SK-N-SH (cell line): ENCODE results near the gene TMEM267. TPM values are rescaled to one million over a fixed set of nuclear protein-coding genes. Genes with fewer than 3 reads are reported as not detected.

Experiments
- CTCF ChIA-PET: fragments of 300-600, 350-600 bp; formaldehyde crosslinking; extraction: SDS; loops from one replicate; lab custom pipeline; 2021; lab: Yijun Ruan, JAX
- POLR2A ChIA-PET: fragments of 350-600 bp; sonication (Branson Sonifier 250); formaldehyde crosslinking; extraction: SDS; loops from one replicate; lab custom pipeline; 2020; ENCODE audit warnings: antibody characterized with exemption, inconsistent platforms; lab: Yijun Ruan, JAX
- DNase-seq: peaks from one replicate; pipeline ENCODE4 v3.0.0; 2012
- H2AFZ ChIP-seq: fragments of 200-600 bp; sonication (generic); 2 replicates; pipeline ENCODE4 v1.8.1; 2016; ENCODE audit warnings: antibody characterized with exemption, mild to moderate bottlenecking, low read depth
- H3F3A ChIP-seq: fragments of 200-600 bp; sonication (generic); replicated peaks from 2 replicates; pipeline ENCODE3; 2016; ENCODE audit warnings: antibody characterized with exemption, mild to moderate bottlenecking; ENCODE audit not compliant: insufficient read depth
- H3K27ac ChIP-seq, 2 experiments: fragments of 200-500 bp in 1 of 2; fragments of 200-600 bp in 1 of 2; sonication (Bioruptor generic) in 1 of 2; sonication (generic), shearing (Covaris generic) in 1 of 2; 2 replicates each; pipeline versions ENCODE4 v1.5.1 to v1.6.1; 2014 to 2016; ENCODE audit warnings: low read depth in 2 of 2, inconsistent platforms in 1 of 2, low read length in 1 of 2, mild to moderate bottlenecking in 1 of 2, mixed read lengths in 1 of 2
- H3K27me3 ChIP-seq: fragments of 200-600 bp; sonication (generic), shearing (Covaris generic); 2 replicates; pipeline ENCODE4 v1.6.1; 2016; ENCODE audit warnings: mixed run types; ENCODE audit not compliant: insufficient read depth
- H3K36me3 ChIP-seq, 2 experiments: fragments of 200-500 bp in 1 of 2; fragments of 200-600 bp in 1 of 2; sonication (Bioruptor generic) in 1 of 2; sonication (generic) in 1 of 2; replicated peaks in 1 of 2; 2 replicates each; pipeline versions ENCODE3 to v1.5.1; 2014 to 2016; ENCODE audit warnings: low read length in 1 of 2, mild to moderate bottlenecking in 1 of 2; ENCODE audit not compliant: insufficient read depth in 2 of 2, control insufficient read depth in 1 of 2
- H3K4me1 ChIP-seq, 2 experiments: fragments of 200-500 bp in 1 of 2; fragments of 200-600 bp in 1 of 2; sonication (Bioruptor generic) in 1 of 2; sonication (generic), shearing (Covaris generic) in 1 of 2; 2 replicates each; pipeline versions ENCODE4 v1.5.1 to v1.6.1; 2014 to 2016; ENCODE audit warnings: low read depth in 1 of 2, low read length in 1 of 2, mixed run types in 1 of 2; ENCODE audit not compliant: insufficient read depth in 2 of 2, control insufficient read depth in 1 of 2
- H3K4me2 ChIP-seq: fragments of 200-600 bp; sonication (generic), shearing (Covaris generic); 2 replicates; pipeline ENCODE4 v1.6.1; 2017; ENCODE audit warnings: mixed run types
- H3K4me3 ChIP-seq, 2 experiments: fragments of 200-500 bp in 1 of 2; fragments of 200-600 bp in 1 of 2; sonication (Bioruptor generic) in 1 of 2; sonication (generic), shearing (Covaris generic) in 1 of 2; 2 replicates each; pipeline versions ENCODE4 v1.5.1 to v1.8.1; 2014 to 2016; ENCODE audit warnings: low read depth in 2 of 2, inconsistent platforms in 1 of 2, low read length in 1 of 2, mild to moderate bottlenecking in 1 of 2, mixed read lengths in 1 of 2, moderate library complexity in 1 of 2
- H3K79me2 ChIP-seq: fragments of 200-600 bp; sonication (generic); 2 replicates; pipeline ENCODE4 v1.8.1; 2017; ENCODE audit warnings: mild to moderate bottlenecking; ENCODE audit not compliant: insufficient read depth
- H3K9ac ChIP-seq: fragments of 200-600 bp; sonication (generic); 2 replicates; pipeline ENCODE4 v1.6.1; 2017; ENCODE audit warnings: mixed run types
- H3K9me2 ChIP-seq: fragments of 200-600 bp; sonication (generic); 2 replicates; pipeline ENCODE4 v1.6.1; 2017; ENCODE audit warnings: mixed run types
- H3K9me3 ChIP-seq: fragments of 200-600 bp; sonication (generic); 2 replicates; pipeline ENCODE4 v1.6.1; 2017; ENCODE audit warnings: mixed run types, mild to moderate bottlenecking, moderate library complexity
- H4K20me1 ChIP-seq: fragments of 200-600 bp; sonication (generic); 2 replicates; pipeline ENCODE4 v1.6.1; 2017; ENCODE audit warnings: mild to moderate bottlenecking, mixed run types; ENCODE audit not compliant: insufficient read depth
- EZH2phosphoT487 ChIP-seq: fragments of 200-600 bp; sonication (generic); IDR thresholded peaks from 2 replicates; pipeline ENCODE4 v1.6.1; 2017; ENCODE audit warnings: low read depth, mixed run types, mild to moderate bottlenecking, antibody characterized with exemption, moderate library complexity, borderline replicate concordance
- FOSL2 ChIP-seq: IDR thresholded peaks from 2 replicates; pipeline ENCODE4 v1.4.0; 2012; ENCODE audit warnings: low read depth, mild to moderate bottlenecking, moderate library complexity, borderline replicate concordance
- FOXJ3 ChIP-seq: sonication (generic); formaldehyde crosslinking; IDR thresholded peaks from 2 replicates; pipeline ENCODE4 v1.5.1; 2020; ENCODE audit warnings: mild to moderate bottlenecking, missing genetic modification reagents
- GABPA ChIP-seq: IDR thresholded peaks from 2 replicates; pipeline ENCODE4 v1.4.0; 2012; ENCODE audit warnings: low read depth, mild to moderate bottlenecking
- GATA2 ChIP-seq: sonication (generic); formaldehyde crosslinking; IDR thresholded peaks from 2 replicates; pipeline ENCODE4 v1.5.0; 2020; ENCODE audit warnings: mild to moderate bottlenecking, missing genetic modification reagents
- IRF3 ChIP-seq: fragments of 150-350 bp; IDR thresholded peaks from 2 replicates; pipeline ENCODE4 v1.6.1; 2016; ENCODE audit warnings: mild to moderate bottlenecking, low read depth, low read length
- JUND ChIP-seq: IDR thresholded peaks from 2 replicates; pipeline ENCODE4 v1.4.0; 2012
- MEF2A ChIP-seq: IDR thresholded peaks from 2 replicates; pipeline ENCODE4 v1.4.0; 2012; ENCODE audit warnings: low read depth, borderline replicate concordance
- NFIC ChIP-seq: IDR thresholded peaks from 2 replicates; pipeline ENCODE4 v1.4.0; 2012; ENCODE audit warnings: borderline replicate concordance
- POLR2AphosphoS5 ChIP-seq: IDR thresholded peaks from 2 replicates; pipeline ENCODE4 v1.6.1; 2012; ENCODE audit warnings: low read depth, low read length
- RAD21 ChIP-seq: IDR thresholded peaks from 2 replicates; pipeline ENCODE4 v1.6.1; 2012; ENCODE audit warnings: mild to moderate bottlenecking, low read length
- RCOR1 ChIP-seq: fragments of 150-350 bp; IDR thresholded peaks from 2 replicates; pipeline ENCODE4 v1.6.1; 2017; ENCODE audit warnings: antibody characterized with exemption, low read length
- RFX5 ChIP-seq: IDR thresholded peaks from 2 replicates; pipeline ENCODE4 v1.6.1; 2012; ENCODE audit warnings: mild to moderate bottlenecking, improper control_type of control experiment, low read length
- SMC3 ChIP-seq: IDR thresholded peaks from 2 replicates; pipeline ENCODE4 v1.6.1; 2012; ENCODE audit warnings: low read depth, low read length, improper control_type of control experiment
- TCF12 ChIP-seq: IDR thresholded peaks from 2 replicates; pipeline ENCODE4 v1.4.0; 2012
- TEAD4 ChIP-seq: IDR thresholded peaks from 2 replicates; pipeline ENCODE4 v1.4.0; 2012; ENCODE audit warnings: mild to moderate bottlenecking, borderline replicate concordance; ENCODE audit not compliant: insufficient read depth
- ZBTB33 ChIP-seq: IDR thresholded peaks from 2 replicates; pipeline ENCODE4 v1.4.0; 2012; ENCODE audit warnings: low read depth, borderline replicate concordance
- WGBS: methylation state at CpG from one replicate; pipeline ENCODE4 v1.1.6; 2017; ENCODE audit warnings: low lambda C conversion rate; 5-methylcytosine and 5-hydroxymethylcytosine counted together
- polyA plus RNA-seq, 3 experiments: library from polyadenylated mRNA; depleted of rRNA; stranded (reverse); fragments of >200 nt; gene quantifications; 2 replicates each; pipeline ENCODE4 v1.2.3, GENCODE V29; 2012
- TF ChIP-seq, protein P1 (sequence below): IDR thresholded peaks from 2 replicates; pipeline ENCODE4 v1.6.1; 2012; ENCODE audit warnings: mild to moderate bottlenecking, low read depth, low read length, moderate library complexity
- TF ChIP-seq, protein P2 (sequence below): IDR thresholded peaks from 2 replicates; pipeline ENCODE4 v1.4.0; 2012; ENCODE audit warnings: low read depth

Gene TMEM267
- polyA plus RNA-seq, 1 of the 3 experiments (the other 2 are of a cell fraction) = 5.7 TPM

GRCh38 chr5:43412644-43413043 is 71.0 kb downstream of the TMEM267 start (continued):
- TF ChIP-seq TEAD4 (no peak), IRF3 (no peak)

GRCh38 chr5:43412156-43412555 is 71.5 kb downstream of the TMEM267 start, which contains the start of gene CCL28:
CCL28 (minus strand) TSS chr5:43412391; CDS start chr5:43412316, 75 bp downstream.
- DNase-seq = no peak
- Histone ChIP-seq H3K9me3 (no peaks in the 10 kb centered on the region), H3K4me1 (no peaks in the 10 kb centered on the region), H3K79me2 (no peaks in the 10 kb centered on the region), H3K27me3 (no peaks in the 10 kb centered on the region), H3K27ac (no peak within 1 kb of the TSS), H3K9ac (no peak within 1 kb of the TSS), H3K4me3 (no peak within 1 kb of the TSS), H2AFZ (no peak within 1 kb of the TSS), H3F3A (no peaks in the 10 kb centered on the region), H3K36me3 (no peaks in the 10 kb centered on the region), H4K20me1 (no peaks in the 10 kb centered on the region), H3K4me2 (no peak within 1 kb of the TSS), H3K9me2 (no peaks in the 10 kb centered on the region)
- no peak for TF ChIP-seq GATA2 (CRISPR knock-in tag)
- no peak for TF ChIP-seq MEF2A
- no peak for TF ChIP-seq JUND
- TF ChIP-seq TEAD4 = no peak
- no peak for TF ChIP-seq GABPA
- no peak for TF ChIP-seq EZH2phosphoT487
- TF ChIP-seq FOSL2 = no peak
- TF ChIP-seq RCOR1 = no peak
- no peak for TF ChIP-seq RFX5
- no peak for TF ChIP-seq RAD21
- TF ChIP-seq, protein P1, sequence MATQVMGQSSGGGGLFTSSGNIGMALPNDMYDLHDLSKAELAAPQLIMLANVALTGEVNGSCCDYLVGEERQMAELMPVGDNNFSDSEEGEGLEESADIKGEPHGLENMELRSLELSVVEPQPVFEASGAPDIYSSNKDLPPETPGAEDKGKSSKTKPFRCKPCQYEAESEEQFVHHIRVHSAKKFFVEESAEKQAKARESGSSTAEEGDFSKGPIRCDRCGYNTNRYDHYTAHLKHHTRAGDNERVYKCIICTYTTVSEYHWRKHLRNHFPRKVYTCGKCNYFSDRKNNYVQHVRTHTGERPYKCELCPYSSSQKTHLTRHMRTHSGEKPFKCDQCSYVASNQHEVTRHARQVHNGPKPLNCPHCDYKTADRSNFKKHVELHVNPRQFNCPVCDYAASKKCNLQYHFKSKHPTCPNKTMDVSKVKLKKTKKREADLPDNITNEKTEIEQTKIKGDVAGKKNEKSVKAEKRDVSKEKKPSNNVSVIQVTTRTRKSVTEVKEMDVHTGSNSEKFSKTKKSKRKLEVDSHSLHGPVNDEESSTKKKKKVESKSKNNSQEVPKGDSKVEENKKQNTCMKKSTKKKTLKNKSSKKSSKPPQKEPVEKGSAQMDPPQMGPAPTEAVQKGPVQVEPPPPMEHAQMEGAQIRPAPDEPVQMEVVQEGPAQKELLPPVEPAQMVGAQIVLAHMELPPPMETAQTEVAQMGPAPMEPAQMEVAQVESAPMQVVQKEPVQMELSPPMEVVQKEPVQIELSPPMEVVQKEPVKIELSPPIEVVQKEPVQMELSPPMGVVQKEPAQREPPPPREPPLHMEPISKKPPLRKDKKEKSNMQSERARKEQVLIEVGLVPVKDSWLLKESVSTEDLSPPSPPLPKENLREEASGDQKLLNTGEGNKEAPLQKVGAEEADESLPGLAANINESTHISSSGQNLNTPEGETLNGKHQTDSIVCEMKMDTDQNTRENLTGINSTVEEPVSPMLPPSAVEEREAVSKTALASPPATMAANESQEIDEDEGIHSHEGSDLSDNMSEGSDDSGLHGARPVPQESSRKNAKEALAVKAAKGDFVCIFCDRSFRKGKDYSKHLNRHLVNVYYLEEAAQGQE = no peak
- TF ChIP-seq POLR2AphosphoS5 = no peak
- TF ChIP-seq IRF3 = no peak
- TF ChIP-seq, protein P2, sequence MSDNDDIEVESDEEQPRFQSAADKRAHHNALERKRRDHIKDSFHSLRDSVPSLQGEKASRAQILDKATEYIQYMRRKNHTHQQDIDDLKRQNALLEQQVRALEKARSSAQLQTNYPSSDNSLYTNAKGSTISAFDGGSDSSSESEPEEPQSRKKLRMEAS = no peak
- TF ChIP-seq TCF12 = no peak
- no peak for TF ChIP-seq SMC3
- TF ChIP-seq FOXJ3 (CRISPR knock-in tag) = no peak
- TF ChIP-seq ZBTB33 = no peak
- TF ChIP-seq NFIC = no peak
- 40% methylated on average over 6 of the region's 6 CpGs for WGBS
- ChIA-PET CTCF (interaction anchor here (1.1 to 1.5 kb wide), 2 partner anchors 22 to 23 kb away, joined by 5 to 8 read pairs; no protein-coding TSS in a partner anchor), POLR2A (no interaction called here)
